HepG2 (cell line): ENCODE measurements around the gene PMS2. TPM values are rescaled to one million over a fixed set of nuclear protein-coding genes. Genes with fewer than 3 reads are reported as not detected.

Experiments used
- ARHGAP35 ChIP-seq: sonication (generic); formaldehyde crosslinking; IDR thresholded peaks from 2 replicates; pipeline ENCODE4 v1.9.0; 2022; ENCODE audit warnings: mild to moderate bottlenecking, inconsistent platforms, moderate library complexity, missing genetic modification reagents, borderline replicate concordance
- GTF3A ChIP-seq: sonication (generic); formaldehyde crosslinking; conservative IDR thresholded peaks from 2 replicates; pipeline ENCODE4 v1.4.0; 2020; ENCODE audit warnings: mild to moderate bottlenecking, missing genetic modification reagents
- HNF4A ChIP-seq: sonication (generic); formaldehyde crosslinking; IDR thresholded peaks from 2 replicates; pipeline ENCODE4 v1.4.0; 2020; ENCODE audit warnings: missing genetic modification reagents
- HOMEZ ChIP-seq: IDR thresholded peaks from 2 replicates; pipeline ENCODE4 v1.6.1; 2016; ENCODE audit warnings: low read depth
- IKZF5 ChIP-seq: IDR thresholded peaks from 2 replicates; pipeline ENCODE4 v1.6.1; 2018; ENCODE audit warnings: missing genetic modification reagents, mild to moderate bottlenecking, missing compliant biosample characterization
- ZFP41 ChIP-seq: sonication (generic); formaldehyde crosslinking; IDR thresholded peaks from 2 replicates; pipeline ENCODE4 v1.4.0; 2020; ENCODE audit warnings: mild to moderate bottlenecking, missing genetic modification reagents, borderline replicate concordance
- ZNF274 ChIP-seq: sonication (generic); formaldehyde crosslinking; IDR thresholded peaks from 2 replicates; pipeline ENCODE4 v1.5.1; 2020; ENCODE audit warnings: mild to moderate bottlenecking, missing genetic modification reagents
- ZNF3 ChIP-seq: IDR thresholded peaks from 2 replicates; pipeline ENCODE4 v1.7.0; 2017; ENCODE audit warnings: inconsistent platforms
- ZNF350 ChIP-seq: sonication (generic); formaldehyde crosslinking; IDR thresholded peaks from 2 replicates; pipeline ENCODE4 v1.4.0; 2020; ENCODE audit warnings: mild to moderate bottlenecking, low read depth, missing genetic modification reagents, borderline replicate concordance
- ZNF383 ChIP-seq: sonication (generic); formaldehyde crosslinking; IDR thresholded peaks from 2 replicates; pipeline ENCODE4 v1.4.0; 2020; ENCODE audit warnings: missing genetic modification reagents, mild to moderate bottlenecking, borderline replicate concordance
- ZNF407 ChIP-seq: sonication (generic); formaldehyde crosslinking; IDR thresholded peaks from one replicate; pipeline ENCODE4 v1.5.1; 2020; ENCODE audit warnings: mild to moderate bottlenecking, missing genetic modification reagents; ENCODE audit errors: not compliant biosample characterization
- ZNF724P ChIP-seq: sonication (generic); formaldehyde crosslinking; IDR thresholded peaks from 2 replicates; pipeline ENCODE4 v1.8.0; 2022; ENCODE audit warnings: missing genetic modification reagents, borderline replicate concordance
- ZNF749 ChIP-seq: sonication (generic); formaldehyde crosslinking; IDR thresholded peaks from 2 replicates; pipeline ENCODE4 v1.8.0; 2022; ENCODE audit warnings: mild to moderate bottlenecking, missing genetic modification reagents, moderate library complexity, borderline replicate concordance
- ZNF782 ChIP-seq: sonication (generic); formaldehyde crosslinking; IDR thresholded peaks from 2 replicates; pipeline ENCODE4 v1.4.0; 2020; ENCODE audit warnings: missing genetic modification reagents, mild to moderate bottlenecking, borderline replicate concordance
- polyA plus RNA-seq, 8 experiments: library from polyadenylated mRNA; depleted of rRNA in 3 of 8; stranded (reverse) in 7 of 8; unstranded in 1 of 8; fragments of >200 nt; fragmentation: Illumina TruSeq in 4 of 8; extraction: Trizol in 4 of 8; gene quantifications; 2 replicates each; pipeline versions ENCODE4 v1.2.1 to v1.2.3, GENCODE V29; 2011 to 2016; ENCODE audit warnings: low read depth in 4 of 8, missing spikeins in 1 of 8, mixed read lengths in 1 of 8; ENCODE audit not compliant: insufficient read depth in 1 of 8
- total RNA-seq, 5 experiments: library from RNA; depleted of rRNA; stranded (reverse); fragments of >200 nt; fragmentation: Illumina TruSeq; extraction: Trizol; gene quantifications; 2 replicates each; pipeline ENCODE4 v1.2.3, GENCODE V29; 2016; ENCODE audit warnings: low read depth in 1 of 5
- TF ChIP-seq, protein P1 (sequence below): fragments of 450-650 bp; IDR thresholded peaks from 2 replicates; pipeline ENCODE4 v1.6.1; 2016

The PMS2 gene
- total and polyA plus RNA-seq, 2 of the 13 experiments (the other 11 are each of a cell fraction or from before 2014, with no cell fraction given): 6.3 to 11.4 TPM

DNA sequence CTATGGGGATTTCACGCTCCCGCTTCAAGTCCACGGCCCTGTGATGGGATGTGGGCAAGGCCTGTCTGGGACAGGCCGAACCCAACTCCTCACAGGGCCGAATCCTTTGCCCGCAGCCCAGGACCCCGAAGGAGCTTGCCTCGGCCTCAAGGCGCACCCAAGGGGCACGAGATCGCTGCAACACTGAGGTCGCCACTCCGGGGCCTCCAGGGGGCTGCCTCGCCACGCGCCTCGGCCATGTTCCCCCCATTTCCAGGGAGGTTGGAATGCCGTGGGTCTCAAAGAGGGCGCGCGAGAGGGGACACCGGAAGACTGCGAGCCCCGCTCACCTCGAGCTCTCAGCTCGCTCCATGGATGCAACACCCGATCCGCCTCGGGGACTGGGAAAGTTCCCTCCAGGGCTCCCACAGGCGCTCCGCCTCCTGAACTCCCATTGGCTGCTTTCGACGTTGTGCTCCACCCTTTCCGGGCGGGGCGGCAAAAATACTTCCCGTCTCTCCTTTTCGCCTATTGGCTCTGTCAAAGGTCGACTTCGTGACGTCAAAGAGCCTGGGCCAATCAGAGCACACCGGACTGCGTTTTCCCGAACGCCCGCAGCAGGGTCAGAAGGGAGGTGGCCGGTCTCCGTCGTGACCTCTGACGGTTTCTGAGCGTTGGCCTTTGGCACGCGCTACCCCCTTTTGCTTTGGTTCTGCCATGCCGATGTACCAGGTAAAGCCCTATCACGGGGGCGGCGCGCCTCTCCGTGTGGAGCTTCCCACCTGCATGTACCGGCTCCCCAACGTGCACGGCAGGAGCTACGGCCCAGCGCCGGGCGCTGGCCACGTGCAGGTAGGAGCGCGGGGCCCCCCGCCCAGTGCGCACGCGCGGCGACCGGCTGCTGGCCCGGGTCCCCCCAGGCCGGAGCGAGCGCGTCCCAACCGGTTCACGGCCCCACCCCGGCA, at the start of gene PMS2, which contains the start of gene AIMP2 (continued):
- TF ChIP-seq, protein P1, sequence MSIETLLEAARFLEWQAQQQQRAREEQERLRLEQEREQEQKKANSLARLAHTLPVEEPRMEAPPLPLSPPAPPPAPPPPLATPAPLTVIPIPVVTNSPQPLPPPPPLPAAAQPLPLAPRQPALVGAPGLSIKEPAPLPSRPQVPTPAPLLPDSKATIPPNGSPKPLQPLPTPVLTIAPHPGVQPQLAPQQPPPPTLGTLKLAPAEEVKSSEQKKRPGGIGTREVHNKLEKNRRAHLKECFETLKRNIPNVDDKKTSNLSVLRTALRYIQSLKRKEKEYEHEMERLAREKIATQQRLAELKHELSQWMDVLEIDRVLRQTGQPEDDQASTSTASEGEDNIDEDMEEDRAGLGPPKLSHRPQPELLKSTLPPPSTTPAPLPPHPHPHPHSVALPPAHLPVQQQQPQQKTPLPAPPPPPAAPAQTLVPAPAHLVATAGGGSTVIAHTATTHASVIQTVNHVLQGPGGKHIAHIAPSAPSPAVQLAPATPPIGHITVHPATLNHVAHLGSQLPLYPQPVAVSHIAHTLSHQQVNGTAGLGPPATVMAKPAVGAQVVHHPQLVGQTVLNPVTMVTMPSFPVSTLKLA: peak; percentile 85
- peak; percentile 100 for TF ChIP-seq ZNF749 (CRISPR knock-in tag)
- TF ChIP-seq ZNF724P (CRISPR knock-in tag): peak; percentile 100
- peak; percentile 95; the same call in 1 of the 2 replicates for TF ChIP-seq GTF3A (CRISPR knock-in tag)
- TF ChIP-seq HOMEZ (CRISPR knock-in tag): peak; percentile 6; the same call in 1 of the 2 replicates
- TF ChIP-seq ZNF407 (CRISPR knock-in tag): peak; percentile 100
- TF ChIP-seq ARHGAP35 (CRISPR knock-in tag): peak; percentile 98
- peak; percentile 61; the same call in 1 of the 2 replicates for TF ChIP-seq ZNF3 (CRISPR knock-in tag)
- TF ChIP-seq ZNF274: peak; percentile 100
- peak; percentile 96; the same call in 1 of the 2 replicates for TF ChIP-seq ZNF383 (CRISPR knock-in tag)
- peak; percentile 97 for TF ChIP-seq ZNF350 (CRISPR knock-in tag)
- peak; percentile 40 for TF ChIP-seq HNF4A (CRISPR knock-in tag)
- TF ChIP-seq ZNF782 (CRISPR knock-in tag): peak; percentile 99
- peak; percentile 93; the same call in 1 of the 2 replicates for TF ChIP-seq ZFP41 (CRISPR knock-in tag)
- peak; percentile 99 for TF ChIP-seq IKZF5 (CRISPR knock-in tag)
